C4-2B (cell line): ENCODE measurements around the gene RBM38.

Source experiments
- H3K27ac ChIP-seq: fragments of 450-650 bp; 2 replicates; pipeline ENCODE4 v1.5.1; 2017
- CTCF ChIP-seq: fragments of 450-650 bp; conservative IDR thresholded peaks from 2 replicates; pipeline ENCODE4 v1.5.1; 2017; ENCODE audit warnings: mild to moderate bottlenecking
- ZFX ChIP-seq: fragments of 450-650 bp; IDR thresholded peaks from 2 replicates; pipeline ENCODE4 v1.6.1; 2017

Gene RBM38

DNA sequence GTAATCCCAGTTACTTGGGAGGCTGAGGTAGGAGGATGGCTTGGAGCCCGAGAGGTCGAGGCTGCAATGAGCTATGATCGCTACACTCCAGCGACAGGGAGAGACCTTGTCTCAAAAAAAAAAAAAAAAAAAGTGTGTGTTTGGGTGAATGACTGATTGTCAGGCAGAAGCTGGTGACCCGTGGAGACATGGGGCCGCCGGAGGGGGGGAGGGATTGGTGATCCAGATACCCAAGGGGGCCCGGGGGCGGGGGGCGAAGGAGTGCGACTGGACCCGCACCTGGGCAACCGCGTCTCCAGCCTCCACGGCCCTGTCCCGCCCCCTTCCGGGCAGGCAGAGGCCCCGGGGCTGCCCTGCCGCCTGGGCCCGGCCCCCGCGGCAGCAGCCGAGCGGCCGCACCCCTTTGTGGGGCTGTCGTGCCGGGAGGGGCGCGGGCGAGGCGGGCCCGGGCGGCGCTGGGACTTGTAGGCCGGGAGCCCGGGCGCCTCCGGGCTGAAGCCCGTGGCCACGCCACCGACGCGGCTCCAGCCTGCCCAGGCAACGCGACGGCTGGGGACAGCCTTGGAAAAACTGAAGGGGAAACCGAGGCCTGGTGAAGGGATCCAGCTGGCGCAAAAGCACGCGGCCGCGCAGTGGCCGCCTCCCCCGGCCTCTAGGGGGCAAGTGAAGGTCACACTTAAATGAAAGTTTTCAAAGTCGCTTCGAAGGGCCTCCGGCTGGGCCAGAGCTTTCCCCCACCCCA is 2.1 kb upstream of the RBM38 start:
- no peak overlapping the region for H3K27ac ChIP-seq
- TF ChIP-seq ZFX (no peak), CTCF (no peak)

DNA sequence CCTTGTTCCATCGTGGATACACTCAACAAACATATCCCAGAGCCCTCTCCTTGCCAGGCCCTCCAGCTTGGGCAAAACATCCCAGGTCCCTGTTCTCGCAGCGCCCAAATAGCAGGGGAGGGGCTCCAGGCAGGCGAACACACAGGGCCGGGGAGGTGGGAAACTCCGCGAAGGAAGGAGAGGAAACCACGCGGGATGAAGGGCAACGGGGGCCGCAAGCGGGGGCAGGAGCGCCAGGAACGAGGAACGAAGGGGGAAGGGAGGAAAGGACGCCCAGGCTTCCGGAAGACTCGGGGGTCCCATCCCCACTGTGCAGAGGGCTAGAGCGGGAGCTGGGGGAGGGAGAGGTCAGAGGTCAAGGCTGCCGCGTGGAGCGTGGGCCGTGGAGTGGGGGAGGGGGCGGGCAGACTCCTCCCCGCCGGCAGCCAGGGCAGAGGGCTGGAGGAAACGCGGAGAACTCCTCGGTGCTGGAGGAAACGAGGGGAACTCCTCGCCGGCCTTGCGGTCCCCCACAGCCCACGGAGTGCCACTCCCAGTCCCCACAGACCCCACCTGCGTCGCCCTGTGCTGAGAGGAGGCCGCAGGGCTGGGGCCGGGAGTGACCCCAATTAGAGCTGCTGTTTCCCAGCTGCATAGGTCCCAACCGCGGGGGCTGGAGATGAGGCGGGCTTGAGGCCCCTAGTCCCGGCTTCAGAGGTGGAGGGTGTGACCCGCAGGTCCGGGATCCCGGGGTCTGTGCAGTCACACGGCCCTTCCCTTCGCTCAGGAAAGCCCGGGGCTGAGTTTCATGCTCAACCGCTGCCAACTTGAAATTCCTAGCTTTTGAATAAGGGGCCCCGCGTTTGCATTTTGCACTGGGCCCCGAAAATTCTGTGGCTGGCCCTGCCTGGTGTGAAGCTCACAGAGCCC is 1.2 kb upstream of the RBM38 start:
- no peak overlapping the region; the same call in 1 of the 2 replicates for H3K27ac ChIP-seq
- TF ChIP-seq CTCF, result no peak
- TF ChIP-seq ZFX, result no peak

- peak; percentile 60; the same call in 1 of the 2 replicates for TF ChIP-seq ZFX
- TF ChIP-seq CTCF, result no peak
- peak overlapping the region; percentile 75 for H3K27ac ChIP-seq
Measured at GRCh38 chr20:57391439-57392301, 474 bp downstream of the RBM38 start.

DNA sequence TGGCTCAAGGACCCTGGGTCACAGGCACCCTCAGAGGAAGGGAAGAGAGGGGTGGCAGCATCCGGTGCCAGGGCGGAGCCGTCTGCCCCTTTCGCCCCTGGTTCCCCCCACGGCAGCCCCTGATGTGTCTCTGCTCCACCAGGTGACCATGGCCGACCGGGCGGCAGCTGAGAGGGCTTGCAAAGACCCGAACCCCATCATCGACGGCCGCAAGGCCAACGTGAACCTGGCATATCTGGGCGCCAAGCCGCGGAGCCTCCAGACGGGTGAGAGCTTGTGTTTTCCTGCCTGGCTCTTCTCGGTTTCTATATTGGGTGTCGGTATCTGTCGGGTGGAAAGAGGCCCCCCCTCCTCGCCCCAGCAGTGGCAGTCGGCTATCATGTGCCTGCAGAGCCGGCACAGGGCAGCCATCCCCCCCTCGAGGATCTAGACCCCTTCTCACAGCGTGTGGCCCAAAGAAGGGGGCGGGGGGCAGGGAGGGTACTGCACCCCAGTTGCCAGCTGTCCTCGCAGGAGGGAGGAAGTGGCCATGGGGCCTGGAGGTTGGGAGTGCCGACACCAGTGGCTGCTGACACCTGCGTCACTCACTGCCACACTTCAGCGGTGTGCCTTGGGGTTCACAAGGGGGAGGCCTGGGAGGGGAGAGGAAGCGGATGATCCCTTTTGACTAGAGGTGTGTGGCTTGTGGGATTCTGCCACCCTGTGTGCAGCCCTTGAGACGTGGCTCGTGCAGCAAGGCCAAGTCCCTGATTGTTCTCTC is 1.5 kb downstream of the RBM38 start:
- no peak for TF ChIP-seq CTCF
- no peak for TF ChIP-seq ZFX
- H3K27ac ChIP-seq, result peak overlapping the region; percentile 75; the same call in 1 of the 2 replicates

DNA sequence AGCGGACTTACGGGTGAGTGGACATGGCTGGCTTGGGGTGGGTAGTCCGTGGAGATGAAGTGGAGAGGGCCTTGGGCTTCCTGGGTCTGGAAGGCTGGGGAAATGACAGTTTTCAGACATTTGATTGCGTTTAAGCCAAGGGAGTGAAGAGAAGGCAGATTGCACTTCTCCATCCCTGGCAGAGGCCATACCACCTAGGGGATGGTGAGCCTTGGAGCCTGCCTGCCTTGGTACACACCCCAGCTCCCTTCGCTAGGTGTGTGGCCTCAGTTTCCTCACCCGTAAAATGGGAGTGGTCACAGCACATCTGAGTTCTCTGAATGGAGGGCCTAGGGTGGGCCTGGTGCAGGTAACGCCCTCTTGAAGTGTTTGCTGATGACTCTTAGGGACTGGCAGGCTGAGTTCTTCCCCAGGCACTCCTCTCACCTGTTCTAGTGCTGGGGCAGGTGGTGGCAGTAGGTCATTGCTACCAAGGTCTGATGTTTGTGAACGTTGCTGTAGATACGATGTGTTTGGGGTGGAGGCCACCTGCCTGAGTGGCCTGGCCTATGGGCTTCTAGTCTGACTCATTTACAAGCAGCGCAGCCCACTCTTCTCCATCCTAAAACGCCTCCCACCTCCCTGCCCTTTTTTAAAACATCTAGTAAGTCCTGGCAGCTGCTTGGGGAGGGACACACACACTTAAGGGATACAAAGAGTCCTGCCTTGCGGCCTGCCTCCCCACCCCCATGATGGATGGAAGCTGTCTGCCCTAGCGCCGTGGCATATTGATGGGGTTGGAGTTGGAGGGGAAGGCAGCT is 2.3 kb downstream of the RBM38 start:
- no peak overlapping the region for H3K27ac ChIP-seq

More for the DNA sequence above, 2.3 kb downstream of the RBM38 start:
- TF ChIP-seq CTCF (no peak), ZFX (no peak)
